Hepatocyte (in vitro differentiated cells): ENCODE data around the gene OR13C2.

Experiments
- CTCF ChIP-seq: fragments of 200-600 bp; sonication (generic); IDR thresholded peaks from 2 replicates; pipeline ENCODE4 v1.5.1; 2016; ENCODE audit warnings: antibody characterized with exemption, mild to moderate bottlenecking; ENCODE audit not compliant: poor library complexity
- EZH2 ChIP-seq: fragments of 200-600 bp; sonication (generic); IDR thresholded peaks from 2 replicates; pipeline ENCODE4 v1.6.1; 2016; ENCODE audit warnings: antibody characterized with exemption, mild to moderate bottlenecking, borderline replicate concordance

GRCh38 chr9:104555521-104555920 lies 49.9 kb downstream of the OR13C2 start:
- TF ChIP-seq CTCF (no peak), EZH2 (no peak)
